GM12878 (cell line): ENCODE results near the gene ARTN. TPM values are rescaled to one million over a fixed set of nuclear protein-coding genes. Genes with fewer than 3 reads are reported as not detected.
A peak's percentile ranks its signal among the peaks of the same experiment; 100 is the strongest.

Experiments used
- CREM ChIP-seq: IDR thresholded peaks from 2 replicates; pipeline ENCODE4 v1.6.1; 2014; ENCODE audit warnings: antibody characterized with exemption, low read depth
- EGR1 ChIP-seq, 2 experiments: IDR thresholded peaks; 1 replicate in 1 of 2; 2 replicates in 1 of 2; pipeline ENCODE4 v1.6.1; 2011 to 2012; ENCODE audit warnings: low read depth in 2 of 2, low read length in 2 of 2, borderline replicate concordance in 1 of 2, mild to moderate bottlenecking in 1 of 2, moderate library complexity in 1 of 2
- GATAD2B ChIP-seq: fragments of 450-650 bp; conservative IDR thresholded peaks from 2 replicates; pipeline ENCODE4 v1.6.1; 2017; ENCODE audit warnings: low read depth, mild to moderate bottlenecking, moderate library complexity
- HDGF ChIP-seq: fragments of 450-650 bp; IDR thresholded peaks from 2 replicates; pipeline ENCODE4 v1.6.1; 2016; ENCODE audit warnings: antibody characterized with exemption
- IKZF1 ChIP-seq: fragments of 450-650 bp; conservative IDR thresholded peaks from 2 replicates; pipeline ENCODE4 v1.6.1; 2017; ENCODE audit warnings: antibody characterized with exemption, mild to moderate bottlenecking
- IRF3 ChIP-seq: fragments of 450-650 bp; IDR thresholded peaks from 2 replicates; pipeline ENCODE4 v1.6.1; 2014; ENCODE audit warnings: mild to moderate bottlenecking
- MEF2A ChIP-seq: IDR thresholded peaks from 2 replicates; pipeline ENCODE4 v1.6.1; 2011; ENCODE audit warnings: low read depth, mild to moderate bottlenecking, low read length, moderate library complexity; ENCODE audit not compliant: insufficient read depth
- MEF2B ChIP-seq: fragments of 450-650 bp; IDR thresholded peaks from 2 replicates; pipeline ENCODE4 v1.6.1; 2018; ENCODE audit warnings: mild to moderate bottlenecking, moderate library complexity; ENCODE audit not compliant: partially characterized antibody, poor library complexity, severe bottlenecking
- NBN ChIP-seq: fragments of 450-650 bp; IDR thresholded peaks from 2 replicates; pipeline ENCODE4 v1.6.1; 2016
- NR2C1 ChIP-seq: fragments of 450-650 bp; IDR thresholded peaks from 2 replicates; pipeline ENCODE4 v1.6.1; 2017; ENCODE audit warnings: antibody characterized with exemption, mild to moderate bottlenecking, moderate library complexity
- POLR2A ChIP-seq: IDR thresholded peaks from 2 replicates; pipeline ENCODE4 v1.6.1; 2011; ENCODE audit warnings: low read depth, mild to moderate bottlenecking, low read length
- RB1 ChIP-seq: fragments of 450-650 bp; formaldehyde crosslinking; IDR thresholded peaks from 2 replicates; pipeline ENCODE4 v1.6.1; 2017; ENCODE audit warnings: mild to moderate bottlenecking, borderline replicate concordance
- SMAD5 ChIP-seq: IDR thresholded peaks from 2 replicates; pipeline ENCODE4 v1.6.1; 2016; ENCODE audit warnings: antibody characterized with exemption, low read depth
- SMARCA5 ChIP-seq: fragments of 450-650 bp; IDR thresholded peaks from 2 replicates; pipeline ENCODE4 v1.6.1; 2017; ENCODE audit warnings: mild to moderate bottlenecking
- SP1 ChIP-seq: IDR thresholded peaks from one replicate; pipeline ENCODE4 v1.6.1; 2011; ENCODE audit warnings: low read depth, low read length
- SPI1 ChIP-seq: IDR thresholded peaks from 2 replicates; pipeline ENCODE4 v1.6.1; 2011; ENCODE audit warnings: low read depth, mild to moderate bottlenecking, low read length, moderate library complexity, borderline replicate concordance; ENCODE audit not compliant: insufficient read depth
- TBL1XR1 ChIP-seq: IDR thresholded peaks from 2 replicates; pipeline ENCODE4 v1.6.1; 2012; ENCODE audit warnings: low read depth, low read length, improper control_type of control experiment
- TCF12 ChIP-seq: IDR thresholded peaks from 2 replicates; pipeline ENCODE4 v1.6.1; 2011; ENCODE audit warnings: low read depth, mild to moderate bottlenecking, low read length
- USF2 ChIP-seq: IDR thresholded peaks from 2 replicates; pipeline ENCODE4 v1.6.1; 2011; ENCODE audit warnings: low read depth, low read length, improper control_type of control experiment, borderline replicate concordance
- ZBTB40 ChIP-seq: fragments of 450-650 bp; IDR thresholded peaks from 2 replicates; pipeline ENCODE4 v1.6.1; 2016; ENCODE audit warnings: mild to moderate bottlenecking, moderate library complexity, borderline replicate concordance
- ZNF687 ChIP-seq: fragments of 450-650 bp; IDR thresholded peaks from 2 replicates; pipeline ENCODE4 v1.6.1; 2017; ENCODE audit warnings: mild to moderate bottlenecking, moderate library complexity
- polyA plus RNA-seq, 11 experiments: library from polyadenylated mRNA; depleted of rRNA in 4 of 11; unstranded in 6 of 11; stranded (reverse) in 5 of 11; fragments of >200 nt; fragmentation: Nextera tagmentation in 4 of 11; fragmentation: Illumina TruSeq in 1 of 11; extraction: Ambion mirVana in 4 of 11; extraction: Trizol in 1 of 11; gene quantifications; 1 replicate in 1 of 11; 2 replicates in 10 of 11; pipeline versions ENCODE4 v1.2.1 to v1.2.3, GENCODE V29; 2011 to 2016; ENCODE audit warnings: inconsistent platforms in 2 of 11, missing spikeins in 2 of 11, low read depth in 1 of 11
- total RNA-seq, 4 experiments: library from RNA; depleted of rRNA in 3 of 4; stranded (reverse); fragments of >200 nt in 3 of 4; fragmentation: Illumina TruSeq in 1 of 4; extraction: Trizol in 1 of 4; gene quantifications; 2 replicates each; pipeline versions ENCODE4 v1.2.1 to v1.2.3, GENCODE V29; 2013 to 2021

ARTN gene
- total and polyA plus RNA-seq, 10 of the 15 experiments (the other 5 are each of a cell fraction or from before 2014, with no cell fraction given), result 0.06 to 2.1 (median 0.34) TPM; not detected in 1

- TF ChIP-seq IRF3 (peak; percentile 54), USF2 (peak; percentile 98), NBN (peak; percentile 44), MEF2B (peak; percentile 71), HDGF (peak; percentile 86; the same call in 1 of the 2 replicates), CREM (peak; percentile 97), GATAD2B (peak; percentile 83), POLR2A (peak; percentile 92), EGR1 (IDR thresholded peaks at IDR 0.05; ENCODE audit: borderline replicate concordance in 1 of 2, low read depth in 2 of 2, low read length in 2 of 2) (peak; percentile 50 to 96; a peak in 2 of 3 replicates), TCF12 (0 out of 2 replicates have a peak, but pooled peaks have one; percentile 23), SPI1 (no peak), MEF2A (no peak), ZBTB40 (peak; percentile 37; the same call in 1 of the 2 replicates), NR2C1 (peak; percentile 78), ZNF687 (peak; percentile 15; the same call in 1 of the 2 replicates), TBL1XR1 (0 out of 2 replicates have a peak, but pooled peaks have one; percentile 12), SMARCA5 (peak; percentile 67), SP1 (peak; percentile 47), RB1 (peak; percentile 73), SMAD5 (peak; percentile 70; the same call in 1 of the 2 replicates), IKZF1 (peak; percentile 94)
Measured at GRCh38 chr1:43974443-43975248, 41.0 kb downstream of the ARTN start, which contains the start of gene ATP6V0B (continued).
